Aorta (tissue), 5 donors: Measurements from ENCODE around the gene NECAB2. TPM values are rescaled to one million over a fixed set of nuclear protein-coding genes. Genes with fewer than 3 reads are reported as not detected.
A peak's percentile ranks its signal among the peaks of the same experiment; 100 is the strongest.

Experiments used
- ATAC-seq: fragments of 200-7000 bp; cut with Tn5 transposase; one replicate; pipeline ENCODE4 v1.9.1; 2022; ENCODE audit warnings: moderate library complexity; ENCODE audit not compliant: low FRiP score
- DNase-seq, 2 donors: peaks; one replicate each; pipeline ENCODE4 v3.0.0-alpha.2; 2020
- H3K27ac ChIP-seq, 2 donors: one replicate each; pipeline ENCODE4 v1.5.1; 2013; ENCODE audit warnings: low read length in 2 of 2, mild to moderate bottlenecking in 2 of 2, moderate library complexity in 2 of 2, control low read depth in 1 of 2, inconsistent platforms in 1 of 2, low read depth in 1 of 2
- H3K27me3 ChIP-seq, 2 donors: one replicate each; pipeline ENCODE4 v1.6.1; 2013; ENCODE audit warnings: control low read depth in 1 of 2, low read length in 1 of 2, mild to moderate bottlenecking in 1 of 2, moderate library complexity in 1 of 2; ENCODE audit not compliant: insufficient read depth in 2 of 2, control insufficient read depth in 1 of 2
- H3K36me3 ChIP-seq, 2 donors: one replicate each; pipeline ENCODE4 v1.6.1; 2013; ENCODE audit warnings: control low read depth in 1 of 2, low read length in 1 of 2, mild to moderate bottlenecking in 1 of 2; ENCODE audit not compliant: insufficient read depth in 2 of 2, control insufficient read depth in 1 of 2
- H3K4me1 ChIP-seq, 2 donors: one replicate each; pipeline ENCODE4 v1.6.1; 2013; ENCODE audit warnings: low read length in 2 of 2, control low read depth in 1 of 2, mild to moderate bottlenecking in 1 of 2, moderate library complexity in 1 of 2; ENCODE audit not compliant: insufficient read depth in 2 of 2, control insufficient read depth in 1 of 2
- H3K4me3 ChIP-seq, 2 donors: one replicate each; pipeline ENCODE4 v1.5.1; 2013; ENCODE audit warnings: low read length in 2 of 2, control low read depth in 1 of 2, mild to moderate bottlenecking in 1 of 2
- H3K9me3 ChIP-seq: one replicate; pipeline ENCODE4 v1.6.1; 2013; ENCODE audit warnings: mild to moderate bottlenecking, low read length; ENCODE audit not compliant: control insufficient read depth
- WGBS, 2 donors: extraction: QIAGEN DNeasy Blood & Tissue Kit; methylation state at CpG; one replicate each; pipeline ENCODE4 v1.1.7; 2013; 5-methylcytosine and 5-hydroxymethylcytosine counted together
- intact Hi-C, 2 donors: fragments of 100-400 bp; cut with DNase I; formaldehyde crosslinking; loops; one replicate each; pipeline versions ENCODE4 v1.14.2 to v1.15.0; 2022
- polyA plus RNA-seq, 2 donors: library from polyadenylated mRNA; stranded (reverse); fragments of 200-250 nt; gene quantifications; one replicate each; pipeline ENCODE4 v1.2.3, GENCODE V29; 2013
- total RNA-seq, 2 donors: library from RNA; stranded (reverse); fragmentation: NEBNext Ultra II Directional; extraction: Animal tissue kit (Norgen Biotek cat#: 25700); gene quantifications; one replicate each; pipeline ENCODE4 v1.2.1, GENCODE V29; 2021
- donor health status: healthy with polysubstance abuse.
- donor health status: Bipolar disorder and iron deficiency.
- donor health status: DM: no; HTN: no; CAD: no.
- donor health status: DM: no; HTN: no; CAD: no.
- donor health status: DM: yes; HTN: yes; CAD: no.

NECAB2 gene
- total and polyA plus RNA-seq, 4 donors, result 0.23 to 0.75 TPM; not detected in 2

DNA sequence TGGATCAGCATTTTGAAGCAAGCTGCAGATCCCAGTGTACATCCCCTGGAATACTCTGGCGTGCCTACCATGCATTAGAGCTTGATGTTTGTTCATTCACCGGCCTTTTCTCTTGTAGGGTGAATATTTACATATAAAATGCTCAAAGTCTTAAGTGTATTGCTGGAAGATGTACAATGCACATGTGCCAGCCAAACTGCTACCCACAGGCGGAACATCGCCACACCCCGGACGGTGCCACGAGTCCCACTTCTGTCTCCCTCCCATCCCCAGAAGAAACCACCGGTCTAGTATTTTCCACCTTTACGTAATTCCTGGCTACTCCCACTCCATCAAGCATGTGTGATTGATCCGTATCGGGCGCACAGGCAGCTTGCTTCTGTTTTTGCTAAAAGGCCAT is 70.4 kb downstream of the NECAB2 start:
- no peaks in the 10 kb centered on the region for H3K27me3 ChIP-seq
- H3K36me3 ChIP-seq, result no peaks in the 10 kb centered on the region
- no peak overlapping the region for H3K27ac ChIP-seq
- H3K4me1 ChIP-seq, result no peaks in the 10 kb centered on the region
- no peak for DNase-seq
- no peak overlapping the region for H3K4me3 ChIP-seq
- 92 to 94% methylated on average over 12 of the region's 12 CpGs for WGBS, 2 donors
- intact Hi-C loops, result no loop called here
- ATAC-seq, result no peak
- H3K9me3 ChIP-seq, result peaks cover 8% of the 10 kb centered on the region

DNA sequence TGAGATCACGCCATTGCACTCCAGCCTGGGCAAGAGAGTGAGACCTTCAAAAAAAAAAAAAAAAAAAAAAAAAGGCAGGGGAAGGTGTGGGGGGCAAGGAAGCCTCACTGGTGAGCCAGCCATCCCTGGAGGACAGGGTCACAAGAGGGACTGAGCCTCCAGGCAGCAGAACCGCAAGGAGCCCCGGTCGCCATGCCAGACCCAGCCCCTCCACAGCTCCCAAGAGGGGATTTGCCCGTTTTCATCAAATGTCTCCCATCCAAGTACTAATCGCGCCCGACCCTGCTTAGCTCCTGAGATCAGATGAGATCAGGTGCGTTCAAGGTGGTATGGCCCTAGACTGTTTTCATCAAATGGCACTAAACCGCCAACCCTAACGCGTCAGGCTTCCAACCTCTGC is 71.7 kb downstream of the NECAB2 start:
- Histone ChIP-seq H3K4me3 (no peak overlapping the region), H3K27ac (no peak overlapping the region), H3K27me3 (no peaks in the 10 kb centered on the region), H3K9me3 (peaks cover 8% of the 10 kb centered on the region), H3K4me1 (no peaks in the 10 kb centered on the region), H3K36me3 (no peaks in the 10 kb centered on the region)
- DNase-seq (no peak), ATAC-seq (no peak)
- 87 to 90% methylated on average over 12 of the region's 12 CpGs for WGBS, 2 donors
- intact Hi-C loops, result no loop called here

DNA sequence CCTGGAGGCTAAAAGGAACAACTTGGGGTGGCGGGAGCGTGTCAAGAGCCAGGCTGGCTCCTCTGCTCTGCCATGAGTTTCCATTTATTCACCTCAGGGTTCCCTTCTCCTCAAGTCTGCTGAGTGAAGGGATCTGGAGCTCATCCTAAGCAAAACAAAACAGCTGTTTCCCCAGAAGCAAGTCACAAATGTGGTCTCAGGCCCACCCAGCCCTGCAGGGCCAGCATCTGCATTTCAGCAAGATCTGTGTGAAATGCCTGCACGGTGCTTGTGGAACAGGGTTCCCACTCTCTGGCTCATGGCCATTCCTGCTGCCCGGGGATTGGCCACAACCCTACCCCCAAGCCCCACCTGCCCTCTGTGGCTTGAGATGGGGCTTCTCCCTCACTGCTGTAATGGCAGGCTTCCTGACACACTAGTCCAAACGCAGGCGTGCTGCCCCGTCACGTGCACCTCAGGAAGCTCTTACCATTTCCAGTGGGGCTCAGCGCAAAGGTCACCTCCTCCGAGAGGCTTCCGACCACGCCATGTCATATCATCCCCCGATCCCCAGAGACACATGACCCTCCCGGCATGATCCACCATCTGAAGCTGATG is 72.3 kb downstream of the NECAB2 start:
- no peaks in the 10 kb centered on the region for H3K36me3 ChIP-seq
- no peak overlapping the region for H3K4me3 ChIP-seq
- no peak overlapping the region for H3K27ac ChIP-seq
- intact Hi-C loops, result no loop called here
- no peaks in the 10 kb centered on the region for H3K27me3 ChIP-seq
- no peaks in the 10 kb centered on the region for H3K4me1 ChIP-seq
- peaks cover 6% of the 10 kb centered on the region for H3K9me3 ChIP-seq
- ATAC-seq (no peak), DNase-seq (peak in 1 of 2 donors; percentile 48)
- WGBS, 2 donors, result 78 to 82% methylated on average over 14 of the region's 14 CpGs

DNA sequence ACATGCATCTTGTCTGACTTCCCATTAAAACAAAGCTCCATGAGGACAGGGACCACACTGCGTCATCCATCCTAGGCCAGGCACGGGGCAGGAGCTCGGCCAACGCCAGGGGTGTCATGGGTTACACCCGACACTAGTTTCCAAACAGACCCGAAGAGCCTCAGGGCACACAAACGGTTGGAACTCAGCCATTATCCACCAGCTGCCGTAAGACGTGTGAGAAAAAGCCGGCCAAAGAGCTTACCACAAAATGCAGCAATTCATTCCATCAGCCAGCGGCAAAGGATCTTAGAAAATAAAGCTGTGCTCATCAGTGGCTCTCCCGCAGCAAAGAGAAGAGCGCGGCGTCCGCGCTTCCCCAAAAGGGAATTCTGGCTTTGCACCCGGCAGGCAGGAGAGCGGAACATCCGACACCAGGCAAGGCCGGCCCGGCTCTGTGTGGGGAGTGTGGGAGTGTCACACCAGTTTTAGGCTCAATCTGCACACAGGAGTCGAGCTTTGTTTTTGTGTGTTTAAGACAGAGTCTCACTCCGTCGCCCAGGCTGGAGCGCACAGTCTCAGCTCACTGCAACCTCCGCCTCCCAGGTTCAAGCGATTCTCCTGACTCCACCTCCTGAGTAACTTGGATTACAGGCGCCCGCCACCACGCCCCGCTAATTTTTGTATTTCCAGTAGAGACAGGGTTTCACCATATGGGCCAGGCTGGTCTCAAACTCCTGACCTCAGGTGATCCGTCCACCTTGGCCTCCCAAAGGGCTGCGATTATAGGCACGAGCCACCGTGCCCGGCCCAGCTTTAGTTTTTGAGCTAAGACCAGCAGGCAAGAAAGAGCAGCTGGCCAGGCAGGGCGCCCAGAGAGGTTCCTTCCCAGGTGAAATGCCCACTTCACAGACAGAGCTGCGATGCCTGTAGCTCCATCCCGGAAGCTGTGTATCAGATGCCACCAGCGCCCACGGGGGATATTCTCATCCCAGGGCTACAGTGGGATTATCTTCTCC is 73.1 kb downstream of the NECAB2 start:
- Histone ChIP-seq H3K4me1 (no peaks in the 10 kb centered on the region), H3K9me3 (peaks cover 6% of the 10 kb centered on the region), H3K27ac (no peak overlapping the region), H3K4me3 (no peak overlapping the region), H3K27me3 (no peaks in the 10 kb centered on the region), H3K36me3 (no peaks in the 10 kb centered on the region)
- WGBS, 2 donors, result 79 to 81% methylated on average over 42 of the region's 42 CpGs
- ATAC-seq (no peak), DNase-seq (peak; percentile 37 to 59)
- intact Hi-C loops, result no loop called here

DNA sequence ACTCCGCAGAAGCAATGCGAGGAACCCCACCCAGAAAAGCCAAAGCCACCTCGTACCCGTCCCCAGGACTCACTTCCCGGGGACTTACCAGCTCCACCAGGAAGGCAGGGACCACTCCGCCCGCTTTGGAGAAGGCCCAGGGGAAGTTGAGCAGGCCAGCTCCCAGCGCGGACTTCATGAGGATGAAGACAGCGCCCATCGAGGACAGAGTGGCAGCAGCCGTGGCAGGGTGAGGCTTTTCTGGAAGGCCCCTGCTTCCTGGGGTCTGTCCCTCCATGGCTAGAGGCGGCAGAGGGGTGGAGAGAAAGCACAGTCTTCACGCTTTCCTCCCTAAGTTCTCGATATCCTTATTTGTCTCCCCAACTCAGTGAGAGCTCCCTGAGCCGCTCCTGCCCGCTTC is 73.8 kb downstream of the NECAB2 start:
- Histone ChIP-seq H3K36me3 (no peaks in the 10 kb centered on the region), H3K4me3 (no peak overlapping the region), H3K4me1 (no peaks in the 10 kb centered on the region), H3K9me3 (no peaks in the 10 kb centered on the region), H3K27ac (no peak overlapping the region), H3K27me3 (no peaks in the 10 kb centered on the region)
- DNase-seq (peak in 1 of 2 donors; percentile 62), ATAC-seq (no peak)
- WGBS, 2 donors, result 86 to 87% methylated on average over 17 of the region's 17 CpGs
- intact Hi-C loops, result no loop called here

GRCh38 chr16:84042308-84042878 is 74.3 kb downstream of the NECAB2 start, which contains the start of gene SLC38A8:
TSS of gene SLC38A8 (minus strand) at chr16:84042795. CDS start at chr16:84042157, 638 bp downstream.
- intact Hi-C loops, result no loop called here
- H3K27ac ChIP-seq, result no peak within 1 kb of the TSS
- no peaks in the 10 kb centered on the region for H3K27me3 ChIP-seq
- H3K4me1 ChIP-seq, result no peaks in the 10 kb centered on the region
- no peak within 1 kb of the TSS for H3K4me3 ChIP-seq
- ATAC-seq, result no peak
- H3K9me3 ChIP-seq, result no peaks in the 10 kb centered on the region
- peak in 1 of 2 donors; percentile 39 for DNase-seq
- no peaks in the 10 kb centered on the region for H3K36me3 ChIP-seq
- 62 to 64% methylated on average over 9 of the region's 9 CpGs for WGBS, 2 donors

GRCh38 chr16:84042879-84043485 is 74.9 kb downstream of the NECAB2 start:
- Histone ChIP-seq H3K27me3 (no peaks in the 10 kb centered on the region), H3K4me3 (no peak overlapping the region), H3K4me1 (no peaks in the 10 kb centered on the region), H3K9me3 (no peaks in the 10 kb centered on the region), H3K27ac (no peak overlapping the region), H3K36me3 (no peaks in the 10 kb centered on the region)
- DNase-seq, result peak in 1 of 2 donors; percentile 66
- intact Hi-C loops, result no loop called here
- no peak for ATAC-seq
- 57 to 64% methylated on average over 22 of the region's 22 CpGs for WGBS, 2 donors

- H3K36me3 ChIP-seq, result no peaks in the 10 kb centered on the region
- H3K4me1 ChIP-seq, result no peaks in the 10 kb centered on the region
- no peak overlapping the region for H3K27ac ChIP-seq
- no peak for ATAC-seq
- no peaks in the 10 kb centered on the region for H3K27me3 ChIP-seq
- WGBS, 2 donors, result 50 to 52% methylated on average over 18 of the region's 18 CpGs
- intact Hi-C loops, result no loop called here
- H3K4me3 ChIP-seq, result no peak overlapping the region
- H3K9me3 ChIP-seq, result no peaks in the 10 kb centered on the region
- DNase-seq, result peak; percentile 29 to 65
These were observed 75.6 kb downstream of the NECAB2 start for GRCh38 chr16:84043486-84044117.
